Muscle layer of colon (tissue), 2 donors: ENCODE data around the gene MESD.

Experiments used
- H3K27ac ChIP-seq: one replicate; pipeline ENCODE4 v1.7.0; 2013; ENCODE audit warnings: low read depth, mild to moderate bottlenecking, low read length, moderate library complexity
- H3K27me3 ChIP-seq, 2 donors: one replicate each; pipeline ENCODE4 v1.7.0; 2013; ENCODE audit warnings: low read length in 2 of 2, mild to moderate bottlenecking in 2 of 2; ENCODE audit not compliant: insufficient read depth in 2 of 2, control insufficient read depth in 1 of 2
- H3K36me3 ChIP-seq: one replicate; pipeline ENCODE4 v1.7.0; 2013; ENCODE audit warnings: mild to moderate bottlenecking, low read length; ENCODE audit not compliant: insufficient read depth
- H3K4me1 ChIP-seq: one replicate; pipeline ENCODE4 v1.7.0; 2013; ENCODE audit warnings: mild to moderate bottlenecking, low read length; ENCODE audit not compliant: insufficient read depth
- H3K4me3 ChIP-seq, 2 donors: one replicate each; pipeline ENCODE4 v1.7.0; 2013; ENCODE audit warnings: low read length in 2 of 2, low read depth in 1 of 2, mild to moderate bottlenecking in 1 of 2, moderate library complexity in 1 of 2
- H3K9ac ChIP-seq: one replicate; pipeline ENCODE4 v1.7.0; 2013; ENCODE audit warnings: low read length
- H3K9me3 ChIP-seq: one replicate; pipeline ENCODE4 v1.7.0; 2013; ENCODE audit warnings: mild to moderate bottlenecking, low read length
- donor health status: abdominal sarcoma.
- donor health status: Adenocarcinoma of cecum.

The MESD gene

GRCh38 chr15:81012588-81012987 lies 23.0 kb upstream of the MESD start:
- no peak overlapping the region for H3K4me3 ChIP-seq
- H3K36me3 ChIP-seq: no peaks in the 10 kb centered on the region
- H3K4me1 ChIP-seq: no peaks in the 10 kb centered on the region

GRCh38 chr15:81011593-81011992 lies 22.0 kb upstream of the MESD start:
- Histone ChIP-seq H3K9ac (no peak overlapping the region), H3K4me1 (no peaks in the 10 kb centered on the region), H3K4me3 (no peak overlapping the region), H3K27me3 (no peaks in the 10 kb centered on the region), H3K9me3 (no peaks in the 10 kb centered on the region), H3K27ac (no peak overlapping the region), H3K36me3 (no peaks in the 10 kb centered on the region)

More at GRCh38 chr15:81012588-81012987, 23.0 kb upstream of the MESD start:
- no peak overlapping the region for H3K27ac ChIP-seq
- no peak overlapping the region for H3K9ac ChIP-seq
- no peaks in the 10 kb centered on the region for H3K27me3 ChIP-seq
- H3K9me3 ChIP-seq: no peaks in the 10 kb centered on the region

GRCh38 chr15:81010086-81010485 lies 20.5 kb upstream of the MESD start:
- Histone ChIP-seq H3K4me1 (peaks cover under 1% of the 10 kb centered on the region), H3K9ac (no peak overlapping the region)

GRCh38 chr15:81008312-81008711 lies 18.7 kb upstream of the MESD start:
- H3K36me3 ChIP-seq: peaks cover 10% of the 10 kb centered on the region
- H3K9me3 ChIP-seq: no peaks in the 10 kb centered on the region
- H3K9ac ChIP-seq: no peak overlapping the region
- no peak overlapping the region for H3K4me3 ChIP-seq
- H3K27me3 ChIP-seq: no peaks in the 10 kb centered on the region
- peaks cover 9% of the 10 kb centered on the region for H3K4me1 ChIP-seq
- no peak overlapping the region for H3K27ac ChIP-seq

More at GRCh38 chr15:81010086-81010485, 20.5 kb upstream of the MESD start:
- H3K27me3 ChIP-seq: no peaks in the 10 kb centered on the region
- H3K4me3 ChIP-seq: no peak overlapping the region
- H3K27ac ChIP-seq: no peak overlapping the region
- H3K9me3 ChIP-seq: no peaks in the 10 kb centered on the region
- no peaks in the 10 kb centered on the region for H3K36me3 ChIP-seq

- peaks cover 15% of the 10 kb centered on the region for H3K4me1 ChIP-seq
- no peak overlapping the region for H3K4me3 ChIP-seq
- H3K9me3 ChIP-seq: no peaks in the 10 kb centered on the region
- peaks cover 12% of the 10 kb centered on the region for H3K36me3 ChIP-seq
- H3K27me3 ChIP-seq: no peaks in the 10 kb centered on the region
- no peak overlapping the region for H3K9ac ChIP-seq
- H3K27ac ChIP-seq: no peak overlapping the region
Measured at GRCh38 chr15:81007428-81008064, 17.9 kb upstream of the MESD start.

GRCh38 chr15:81006124-81006523 lies 16.5 kb upstream of the MESD start:
- H3K9me3 ChIP-seq: no peaks in the 10 kb centered on the region
- no peak overlapping the region for H3K4me3 ChIP-seq
- no peak overlapping the region for H3K9ac ChIP-seq
- no peak overlapping the region for H3K27ac ChIP-seq
- no peaks in the 10 kb centered on the region for H3K27me3 ChIP-seq
- peaks cover 17% of the 10 kb centered on the region for H3K4me1 ChIP-seq
- peaks cover 12% of the 10 kb centered on the region for H3K36me3 ChIP-seq

- H3K4me1 ChIP-seq: peaks cover 23% of the 10 kb centered on the region
- H3K36me3 ChIP-seq: peaks cover 12% of the 10 kb centered on the region
- peak overlapping the region in 1 of 2 donors; percentile 92 for H3K4me3 ChIP-seq
- no peaks in the 10 kb centered on the region for H3K9me3 ChIP-seq
- no peak overlapping the region for H3K9ac ChIP-seq
- no peaks in the 10 kb centered on the region for H3K27me3 ChIP-seq
- no peak overlapping the region for H3K27ac ChIP-seq
Measured at GRCh38 chr15:81003097-81003350, 13.4 kb upstream of the MESD start.

- peak overlapping the region; percentile 74 for H3K27ac ChIP-seq
- H3K27me3 ChIP-seq: no peaks in the 10 kb centered on the region
- peak overlapping the region; percentile 92 to 98 for H3K4me3 ChIP-seq
- H3K9ac ChIP-seq: no peak overlapping the region
- H3K9me3 ChIP-seq: no peaks in the 10 kb centered on the region
- H3K4me1 ChIP-seq: peaks cover 23% of the 10 kb centered on the region
- H3K36me3 ChIP-seq: peaks cover 12% of the 10 kb centered on the region
Measured at GRCh38 chr15:81002331-81003096, 12.9 kb upstream of the MESD start.

GRCh38 chr15:81002009-81002330 lies 12.4 kb upstream of the MESD start:
- Histone ChIP-seq H3K4me3 (peak overlapping the region; percentile 92 to 98), H3K4me1 (peaks cover 23% of the 10 kb centered on the region), H3K36me3 (peaks cover 12% of the 10 kb centered on the region), H3K27ac (peak overlapping the region; percentile 74), H3K27me3 (no peaks in the 10 kb centered on the region), H3K9ac (no peak overlapping the region), H3K9me3 (no peaks in the 10 kb centered on the region)

- Histone ChIP-seq H3K9me3 (no peaks in the 10 kb centered on the region), H3K27ac (peak overlapping the region; percentile 98), H3K27me3 (no peaks in the 10 kb centered on the region), H3K9ac (peak overlapping the region; percentile 89), H3K4me3 (peak overlapping the region; percentile 92 to 98), H3K36me3 (peaks cover 12% of the 10 kb centered on the region), H3K4me1 (peaks cover 23% of the 10 kb centered on the region)
Measured at GRCh38 chr15:81001152-81002008, 11.8 kb upstream of the MESD start.

GRCh38 chr15:81000624-81001151 lies 11.1 kb upstream of the MESD start, which contains the start of gene TLNRD1:
TSS of gene TLNRD1 (plus strand) at chr15:81000923. CDS start at chr15:81002272, 1,349 bp downstream.
- no peaks in the 10 kb centered on the region for H3K27me3 ChIP-seq
- H3K9me3 ChIP-seq: no peaks in the 10 kb centered on the region
- peak within 1 kb of the TSS; percentile 98 for H3K27ac ChIP-seq
- peak within 1 kb of the TSS; percentile 92 to 98 for H3K4me3 ChIP-seq
- H3K36me3 ChIP-seq: peaks cover 12% of the 10 kb centered on the region
- peaks cover 23% of the 10 kb centered on the region for H3K4me1 ChIP-seq
- H3K9ac ChIP-seq: peak within 1 kb of the TSS; percentile 89
